ENCODE results near the gene CEP128.

Gene CEP128

GRCh38 chr14:80771201-80771600 lies 170.3 kb downstream of the CEP128 start:
- DNase-seq (ENCODE audit: low spot score): no peak

DNA sequence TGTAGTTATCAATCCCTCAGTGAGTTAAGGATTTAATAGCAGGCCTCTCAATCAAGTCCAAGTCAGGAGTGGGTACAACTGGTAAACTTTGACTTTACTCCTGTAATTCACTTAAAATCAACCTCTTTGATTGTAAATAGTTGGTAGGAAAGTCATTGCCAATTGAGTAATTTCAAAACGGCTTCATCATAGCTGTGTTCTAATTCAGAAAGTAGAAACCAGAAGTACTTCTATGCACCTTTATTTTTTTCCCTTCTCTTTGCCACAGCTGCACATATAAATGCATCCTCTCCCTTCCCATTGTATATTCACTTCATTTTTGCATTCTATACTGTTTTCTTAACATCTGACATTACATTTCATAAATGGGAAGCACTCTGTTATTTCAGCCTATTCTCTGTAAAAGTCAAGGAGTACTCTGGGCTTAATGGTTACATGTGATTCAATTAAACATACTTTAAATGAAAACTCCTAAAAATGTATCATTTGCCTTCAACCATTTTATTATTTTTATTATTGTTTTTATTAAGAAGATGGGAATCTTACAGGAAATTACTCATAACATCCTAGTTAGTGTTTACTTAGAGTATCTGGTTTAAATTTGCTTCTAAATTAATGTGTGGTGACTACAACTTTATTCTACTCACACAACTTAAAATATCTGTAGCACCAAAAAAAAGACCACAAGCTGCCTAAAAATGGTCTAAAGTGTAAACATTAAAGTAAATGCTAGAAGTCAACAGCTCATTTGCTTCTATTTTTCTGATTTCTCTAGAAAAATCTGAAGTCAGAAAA lies 171.2 kb downstream of the CEP128 start:
- peak; percentile 4 for DNase-seq (ENCODE audit: low spot score)

DNA sequence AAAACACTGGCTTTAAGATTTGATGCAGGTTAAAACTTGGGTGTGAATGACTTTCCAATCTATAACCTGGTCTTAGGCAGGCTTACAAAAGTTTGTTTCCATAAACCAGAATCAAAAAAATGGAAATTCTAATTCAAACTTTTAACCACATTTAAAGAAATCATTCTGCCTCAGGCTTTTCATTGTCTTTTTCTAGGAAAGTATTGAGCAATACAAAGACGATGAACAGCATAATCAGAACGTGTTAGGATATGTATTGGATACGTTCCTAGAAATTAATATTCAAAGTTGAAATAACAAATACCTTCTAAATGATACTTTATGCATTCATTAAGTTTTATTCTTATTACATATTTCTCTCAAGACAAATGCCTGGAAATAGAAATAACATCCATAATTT lies 172.9 kb downstream of the CEP128 start:
- DNase-seq (ENCODE audit: low spot score): no peak

GRCh38 chr14:80764921-80765507 lies 176.5 kb downstream of the CEP128 start:
- DNase-seq (ENCODE audit: low spot score): no peak

GRCh38 chr14:80764496-80764895 lies 177.0 kb downstream of the CEP128 start:
- no peak for DNase-seq (ENCODE audit: low spot score)

DNA sequence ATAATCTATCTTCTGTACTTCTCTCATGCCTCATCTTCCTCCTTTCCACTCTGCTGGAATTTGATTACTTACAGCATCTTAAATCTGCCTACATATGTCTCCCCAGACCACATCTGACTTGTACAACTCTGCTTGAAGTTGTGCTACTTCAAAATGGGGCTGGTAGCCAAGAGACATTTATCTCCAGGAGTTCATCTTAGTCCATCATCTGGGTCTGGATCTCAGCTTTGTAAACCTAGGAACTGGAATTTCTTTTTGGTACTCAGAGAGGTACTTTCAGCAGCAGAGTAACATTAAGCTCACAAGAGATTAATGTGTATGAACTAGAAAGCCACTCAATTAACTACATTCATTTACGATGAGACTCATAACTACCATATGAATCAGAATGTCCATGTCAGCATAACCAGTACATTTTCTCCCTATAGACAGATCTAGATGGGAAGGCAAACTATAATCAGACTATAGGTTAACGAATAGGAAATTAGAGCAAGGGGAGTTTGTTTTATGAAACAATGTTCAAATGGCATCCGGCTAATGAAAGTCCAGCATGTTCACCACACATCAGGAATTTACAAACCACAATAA lies 178.8 kb downstream of the CEP128 start:
- no peak for DNase-seq (ENCODE audit: low spot score)

- no peak for DNase-seq (ENCODE audit: low spot score)
Measured at GRCh38 chr14:80754696-80755095, 186.8 kb downstream of the CEP128 start.

DNA sequence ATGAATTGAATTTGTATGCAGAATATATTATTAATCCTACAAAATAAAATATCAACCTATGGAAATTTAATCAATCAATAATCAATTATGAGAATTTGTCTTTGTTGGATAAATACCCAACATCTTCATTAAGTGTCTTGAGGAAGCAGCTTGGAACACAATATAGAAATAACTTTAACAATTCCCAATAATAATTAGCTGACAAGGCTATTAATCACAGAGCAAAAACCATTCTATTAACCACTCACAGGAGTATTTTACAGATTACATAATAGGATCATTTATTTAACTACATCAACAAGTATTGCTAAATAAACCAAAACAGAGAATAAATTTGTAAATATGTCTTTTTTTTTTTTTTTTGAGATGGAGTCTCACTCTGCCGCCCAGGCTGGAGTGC lies 190.3 kb downstream of the CEP128 start:
- no peak for DNase-seq (ENCODE audit: low spot score)

DNA sequence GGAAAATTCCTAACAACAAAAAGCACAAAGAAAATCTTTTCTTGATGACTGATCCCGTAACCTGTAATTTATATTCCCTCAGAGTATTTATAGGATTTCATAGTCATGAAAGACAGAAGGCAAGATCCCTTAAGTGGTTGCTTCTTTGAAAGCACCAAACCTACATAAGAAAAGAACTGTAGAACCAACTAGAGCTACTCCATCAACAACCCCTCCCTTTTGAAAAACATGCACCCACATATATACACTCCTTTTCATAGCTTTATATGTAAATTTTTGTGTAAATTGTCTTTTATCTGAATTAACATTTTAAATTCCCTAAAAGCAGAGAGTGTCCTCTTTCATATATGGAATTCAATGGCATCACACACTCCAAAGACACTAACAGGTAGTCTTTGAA lies 215.3 kb downstream of the CEP128 start:
- DNase-seq (ENCODE audit: low spot score): no peak

DNA sequence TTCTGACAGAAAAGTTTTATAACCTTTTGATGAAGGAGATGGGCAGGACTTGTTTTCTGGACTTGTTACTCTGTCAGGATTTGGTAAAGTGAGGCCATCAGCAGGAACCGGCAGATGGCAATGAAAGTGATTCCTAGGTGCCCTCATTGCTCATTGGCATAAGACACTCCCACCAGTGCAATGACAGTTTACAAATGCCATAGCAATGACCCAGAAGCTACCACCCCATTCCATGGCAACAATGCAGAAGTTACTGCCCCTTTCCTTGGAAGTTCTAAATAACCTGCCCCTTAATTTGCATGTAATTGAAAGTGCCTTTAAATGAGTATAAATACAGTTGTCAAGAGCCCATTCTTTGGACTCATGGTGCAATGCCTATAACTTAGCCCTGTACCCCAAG lies 222.6 kb downstream of the CEP128 start:
- no peak for DNase-seq (ENCODE audit: low spot score)

DNA sequence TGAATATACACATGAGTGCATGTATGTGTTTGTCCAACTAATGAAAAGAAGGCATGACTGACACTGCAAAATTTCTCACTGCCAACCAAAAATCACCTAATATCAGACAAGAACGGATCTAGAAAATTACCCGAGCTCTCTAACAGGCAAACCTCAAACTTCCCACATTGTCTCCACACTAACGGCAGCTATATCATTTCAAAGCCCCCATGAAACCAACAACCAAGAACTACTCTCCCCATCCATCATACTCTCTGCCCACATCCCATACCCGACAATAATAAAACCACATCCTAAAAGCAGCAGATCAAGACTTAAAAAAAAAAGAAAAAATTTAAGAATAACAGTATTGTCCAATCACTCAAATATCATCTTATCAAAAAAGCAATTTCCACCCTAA lies 227.1 kb downstream of the CEP128 start:
- no peak for DNase-seq (ENCODE audit: low spot score)

GRCh38 chr14:80713076-80713850 lies 228.3 kb downstream of the CEP128 start:
- no peak for DNase-seq (ENCODE audit: low spot score)

DNA sequence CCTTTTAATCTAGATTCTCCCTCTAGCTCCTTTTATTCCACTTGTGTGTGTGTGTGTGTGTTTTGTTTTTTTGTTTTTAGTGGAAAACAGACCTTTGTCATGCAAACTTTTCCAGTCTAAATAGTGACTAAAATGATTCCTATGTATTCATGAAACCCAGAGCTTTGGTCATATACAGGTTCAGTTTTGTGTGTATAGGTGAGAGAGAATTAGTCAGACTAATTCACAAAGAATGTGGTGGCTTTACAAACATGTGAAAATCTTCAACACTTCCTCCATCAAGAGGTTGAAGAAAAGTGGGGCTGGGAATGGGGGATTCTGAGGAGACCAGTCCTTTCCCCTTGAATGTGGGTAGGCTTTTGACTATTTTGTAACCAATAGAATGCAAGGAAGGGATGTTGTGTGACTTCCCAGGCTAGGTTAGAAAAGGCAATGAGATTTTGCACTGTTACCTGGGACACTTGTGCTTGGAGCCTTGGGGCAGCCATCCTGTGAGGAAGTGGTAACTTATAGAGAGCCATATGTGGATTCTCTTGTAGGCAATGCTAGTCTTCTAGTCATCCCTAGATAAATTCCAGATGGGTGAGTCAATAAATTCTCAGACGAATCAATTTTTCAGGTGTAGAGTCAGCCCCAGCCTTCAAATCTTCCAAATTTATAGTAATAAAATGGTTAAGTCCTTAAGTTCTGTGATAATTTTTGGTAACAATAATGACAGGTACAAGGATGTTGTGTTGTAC lies 236.1 kb downstream of the CEP128 start:
- no peak for DNase-seq (ENCODE audit: low spot score)

GRCh38 chr14:80700601-80701000 lies 240.9 kb downstream of the CEP128 start:
- DNase-seq (ENCODE audit: low spot score): no peak

- no peak for DNase-seq (ENCODE audit: low spot score)
Measured at GRCh38 chr14:80699861-80700260, 241.7 kb downstream of the CEP128 start.

- DNase-seq (ENCODE audit: low spot score): no peak
Measured at GRCh38 chr14:80698974-80699373, 242.6 kb downstream of the CEP128 start.

DNA sequence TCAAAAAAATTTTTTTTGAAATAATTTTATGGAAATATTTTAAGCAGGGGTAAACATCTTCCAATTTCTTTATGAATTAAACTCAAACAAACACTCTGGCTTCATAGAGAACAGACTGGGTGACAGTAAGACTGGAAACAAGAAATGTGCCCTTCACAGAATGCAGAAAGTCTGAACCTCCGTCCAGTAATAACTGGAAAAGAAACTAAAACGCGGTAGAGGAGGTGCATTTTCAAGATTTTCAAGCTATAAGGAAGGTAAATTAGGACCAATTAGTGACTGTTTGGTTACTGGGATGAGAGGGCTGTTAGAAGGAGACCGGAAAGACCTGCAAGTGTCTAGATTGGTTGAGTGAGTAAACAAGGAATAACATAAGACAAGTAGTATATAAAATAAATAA lies 245.7 kb downstream of the CEP128 start:
- no peak for DNase-seq (ENCODE audit: low spot score)

GRCh38 chr14:80692903-80693302 lies 248.6 kb downstream of the CEP128 start:
- DNase-seq (ENCODE audit: low spot score): no peak

DNA sequence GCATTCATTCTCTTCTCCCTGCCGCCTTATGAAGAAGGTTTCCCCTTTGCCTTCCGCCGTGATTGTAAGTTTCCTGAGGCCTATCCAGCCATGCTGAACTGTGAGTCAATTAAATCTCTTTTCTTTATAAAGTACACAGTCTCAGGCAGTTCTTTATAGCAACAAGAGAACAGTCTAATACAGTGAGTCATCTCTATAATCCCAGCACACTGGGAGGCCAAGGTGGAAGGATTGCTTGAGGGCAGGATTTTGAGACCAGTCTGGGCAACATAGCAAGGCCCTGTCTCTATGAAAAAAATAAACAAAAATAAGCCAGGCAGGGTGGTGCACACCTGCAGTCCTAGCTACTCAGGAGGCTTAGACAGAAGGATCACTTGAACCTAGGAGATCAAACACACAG lies 259.9 kb downstream of the CEP128 start:
- no peak for DNase-seq (ENCODE audit: low spot score)

DNA sequence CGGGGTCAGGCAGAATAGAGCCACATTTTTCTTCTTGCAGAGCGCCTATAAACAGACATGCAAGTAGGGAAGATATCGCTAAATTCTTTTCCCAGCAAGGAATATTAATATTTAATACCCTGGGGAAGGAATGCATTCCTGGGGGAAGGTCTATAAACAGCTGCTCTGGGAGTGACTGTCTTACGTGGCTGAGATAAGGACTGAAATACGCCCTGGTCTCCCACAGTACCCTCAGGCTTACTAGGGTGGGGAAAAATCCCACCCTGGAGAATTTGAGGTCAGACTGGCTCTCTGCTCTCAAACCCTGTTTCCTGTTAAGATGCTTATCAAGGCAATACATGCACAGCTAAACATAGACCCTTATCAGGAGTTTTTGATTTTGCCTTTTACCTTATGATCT lies 262.3 kb downstream of the CEP128 start:
- DNase-seq (ENCODE audit: low spot score): no peak

DNA sequence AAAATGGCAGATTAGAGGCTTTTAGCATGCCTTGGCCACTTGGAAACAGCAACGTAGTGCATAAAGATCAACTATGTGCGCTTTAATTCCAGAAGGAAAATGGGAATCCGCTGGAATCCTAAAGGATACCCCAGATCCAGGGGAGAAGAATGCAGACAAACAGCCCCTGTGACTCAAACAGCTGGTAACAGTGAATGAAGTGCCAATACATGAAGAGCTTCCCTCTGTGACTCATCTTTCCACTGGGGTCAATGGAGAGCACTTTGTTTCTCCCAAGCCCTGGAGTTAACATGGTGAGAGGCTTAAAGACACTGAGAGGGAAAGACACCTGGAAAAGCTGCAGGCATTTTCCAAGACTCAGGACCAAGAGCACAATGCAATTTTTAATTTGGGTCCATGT lies 263.1 kb downstream of the CEP128 start:
- DNase-seq (ENCODE audit: low spot score): no peak

DNA sequence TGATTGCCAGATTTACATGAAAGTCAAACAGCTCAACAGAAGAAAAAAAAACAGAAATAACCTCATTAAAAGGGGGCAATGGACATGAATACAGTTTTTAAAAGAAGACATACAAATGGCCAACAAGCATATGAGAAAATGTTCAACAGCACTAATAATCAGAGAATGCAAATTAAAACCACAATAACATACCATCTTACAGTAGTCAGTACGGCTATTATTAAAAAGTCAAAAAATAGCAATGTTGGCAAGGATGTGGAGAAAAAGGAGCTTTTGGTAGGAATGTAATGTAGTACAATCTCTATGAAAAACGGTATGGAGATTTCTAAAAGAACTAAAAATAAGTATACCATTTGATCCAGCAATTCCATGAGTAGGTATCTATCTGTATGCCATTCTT lies 272.1 kb downstream of the CEP128 start:
- DNase-seq (ENCODE audit: low spot score): no peak
